NB4 (cell line): Measurements from ENCODE around the gene RARRES1.

Experiments
- CTCF ChIP-seq: IDR thresholded peaks from one replicate; pipeline ENCODE4 v1.5.1; 2012; ENCODE audit warnings: low read depth, low read length
- MAX ChIP-seq: IDR thresholded peaks from 2 replicates; pipeline ENCODE4 v1.6.1; 2011; ENCODE audit warnings: low read depth, low read length
- MYC ChIP-seq: IDR thresholded peaks from 2 replicates; pipeline ENCODE4 v1.6.1; 2011; ENCODE audit warnings: low read depth, low read length
- POLR2A ChIP-seq: IDR thresholded peaks from 2 replicates; pipeline ENCODE4 v1.6.1; 2011; ENCODE audit warnings: mild to moderate bottlenecking; ENCODE audit not compliant: insufficient read length; ENCODE audit errors: extremely low read depth

GRCh38 chr3:158751316-158751715 lies 19.1 kb upstream of the RARRES1 start:
- TF ChIP-seq CTCF, result no peak
- TF ChIP-seq POLR2A, result no peak
- TF ChIP-seq MAX, result no peak
- no peak for TF ChIP-seq MYC
